Measurements from ENCODE around the gene MAP2K7. TPM values are rescaled to one million over a fixed set of nuclear protein-coding genes. Genes with fewer than 3 reads are reported as not detected.

Gene MAP2K7
- total RNA-seq, 1 donor from 2014 or later: 24.2 TPM

DNA sequence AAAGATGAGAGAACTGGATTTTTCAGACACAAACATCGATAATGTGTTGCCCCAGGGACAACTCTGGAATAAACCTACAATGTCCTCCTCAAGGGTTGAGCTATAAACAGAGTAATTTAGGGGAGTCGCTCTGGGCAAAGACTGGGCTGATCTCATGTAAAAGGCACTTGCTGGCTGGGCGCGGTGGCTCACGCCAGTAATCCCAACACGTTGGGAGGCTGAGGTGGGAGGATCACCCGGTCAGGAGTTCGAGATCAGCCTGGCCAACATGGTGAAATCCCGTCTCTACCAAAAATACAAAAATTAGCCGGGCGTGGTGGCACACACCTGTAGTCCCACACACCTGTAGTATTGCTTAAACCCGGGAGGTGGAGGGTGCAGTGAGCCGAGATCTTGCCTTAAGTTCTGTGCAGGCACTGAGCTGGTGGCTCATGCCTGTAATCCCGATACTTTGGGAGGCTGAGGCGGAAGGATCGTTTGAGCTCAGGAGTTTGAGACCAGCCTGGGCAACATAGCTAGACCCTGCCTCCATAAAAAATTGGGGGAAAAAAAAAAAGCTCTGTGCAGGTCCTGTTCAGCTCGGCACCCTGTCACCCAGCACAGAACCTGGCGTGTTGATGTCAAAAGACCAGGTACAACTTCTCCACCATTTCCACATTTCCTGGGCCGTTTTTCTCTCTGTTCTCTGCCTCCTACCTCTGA is 38.4 kb downstream of the MAP2K7 start:
- no peak for DNase-seq
- peaks cover 38% of the 10 kb centered on the region for H3K36me3 ChIP-seq

DNA sequence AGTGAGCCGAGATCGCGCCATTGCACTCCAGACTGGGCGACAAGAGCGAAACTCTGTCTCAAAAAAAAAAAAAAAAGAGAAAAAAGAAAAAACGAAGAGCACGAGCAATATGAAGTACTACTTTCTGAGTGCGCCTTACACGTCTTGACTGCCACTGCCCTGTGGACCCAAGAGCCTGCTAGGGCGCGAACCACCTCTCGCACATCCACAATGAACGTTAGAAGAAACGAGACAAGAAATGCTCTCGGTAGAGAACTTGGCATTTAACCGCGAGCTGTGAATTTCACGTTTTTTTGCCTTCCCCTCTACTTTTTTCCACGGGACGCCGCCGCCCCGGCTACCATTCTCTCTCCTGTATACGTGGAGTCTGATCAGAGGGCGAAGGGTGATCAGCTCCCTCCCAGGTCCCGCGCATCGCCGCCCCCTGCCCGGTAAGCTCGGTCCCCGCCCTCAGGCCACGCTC is 39.3 kb downstream of the MAP2K7 start:
- Histone ChIP-seq H3K9me3 (replicated peaks) (no peaks in the 10 kb centered on the region), H3K27me3 (ENCODE audit: low read depth) (no peaks in the 10 kb centered on the region), H3K4me3 (peak overlapping the region; percentile 75), H3K36me3 (peaks cover 29% of the 10 kb centered on the region), H3K4me1 (peaks cover 32% of the 10 kb centered on the region), H3K27ac (replicated peaks) (peak overlapping the region; percentile 95)
- TF ChIP-seq CTCF (IDR thresholded peaks at IDR 0.05; ENCODE audit: borderline replicate concordance): no peak
- intact Hi-C loops (cut with micrococcal nuclease): no loop called here
- no peak for DNase-seq

More for the DNA sequence above, 38.4 kb downstream of the MAP2K7 start:
- Histone ChIP-seq H3K4me3 (peak overlapping the region; percentile 75), H3K4me1 (peaks cover 32% of the 10 kb centered on the region), H3K9me3 (replicated peaks) (no peaks in the 10 kb centered on the region), H3K27me3 (ENCODE audit: low read depth) (no peaks in the 10 kb centered on the region), H3K27ac (replicated peaks) (no peak overlapping the region)
- no peak for TF ChIP-seq CTCF (IDR thresholded peaks at IDR 0.05; ENCODE audit: borderline replicate concordance)
- intact Hi-C loops (cut with micrococcal nuclease): no loop called here

DNA sequence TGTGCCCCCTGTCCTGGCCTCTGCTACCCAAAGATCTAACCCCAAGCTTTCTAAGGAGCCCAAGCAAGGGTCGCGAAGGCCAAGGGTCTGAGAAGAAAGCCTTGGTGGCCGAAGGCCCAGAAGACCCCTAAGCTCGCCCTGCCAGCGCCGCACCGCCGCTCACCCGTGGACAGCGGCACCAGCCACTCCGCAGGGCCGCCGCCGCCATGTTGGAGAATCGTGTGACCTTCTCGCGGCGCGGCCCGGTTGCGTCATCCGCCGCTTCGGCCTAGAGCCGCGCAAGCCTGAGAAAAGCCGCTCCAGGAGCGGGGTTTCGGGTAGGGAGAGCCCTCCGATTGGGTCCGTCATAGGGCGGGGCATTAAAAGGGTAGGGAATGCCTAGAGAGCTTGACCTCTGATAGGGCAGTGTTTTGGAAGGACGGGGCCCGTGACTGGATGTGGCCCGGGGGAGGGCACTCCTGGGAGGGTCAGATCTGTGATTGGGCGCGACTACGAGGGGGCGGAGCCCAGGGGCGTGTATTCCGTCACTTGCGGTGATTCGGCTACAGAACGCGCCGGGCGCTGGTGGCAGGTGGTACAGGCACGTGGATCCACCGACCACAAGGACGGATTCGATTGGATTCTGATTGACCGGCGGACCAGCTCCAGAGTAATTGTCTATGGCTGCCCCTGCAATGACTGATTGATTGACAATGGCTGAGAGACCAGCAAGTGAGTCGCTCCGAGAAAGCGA is 39.9 kb downstream of the MAP2K7 start, which contains the start of gene TIMM44:
TSS of gene TIMM44 (minus strand) at position 223 of the 733 bp plus-strand sequence. CDS start at position 208, 15 bp downstream.
- H3K4me3 ChIP-seq: peak within 1 kb of the TSS; percentile 75
- H3K27ac ChIP-seq (replicated peaks): peak within 1 kb of the TSS; percentile 95
- no peaks in the 10 kb centered on the region for H3K9me3 ChIP-seq (replicated peaks)
- peak; percentile 99 for DNase-seq
- H3K36me3 ChIP-seq: peaks cover 23% of the 10 kb centered on the region
- intact Hi-C loops (cut with micrococcal nuclease): no loop called here
- H3K27me3 ChIP-seq (ENCODE audit: low read depth): no peaks in the 10 kb centered on the region
- no peak for TF ChIP-seq CTCF (IDR thresholded peaks at IDR 0.05; ENCODE audit: borderline replicate concordance)
- H3K4me1 ChIP-seq: peaks cover 32% of the 10 kb centered on the region

- TF ChIP-seq CTCF (IDR thresholded peaks at IDR 0.05; ENCODE audit: borderline replicate concordance): peak; percentile 90
- Histone ChIP-seq H3K4me1 (peaks cover 27% of the 10 kb centered on the region), H3K36me3 (peaks cover 16% of the 10 kb centered on the region), H3K27ac (replicated peaks) (peak overlapping the region; percentile 95), H3K9me3 (replicated peaks) (no peaks in the 10 kb centered on the region), H3K4me3 (peak overlapping the region; percentile 75), H3K27me3 (ENCODE audit: low read depth) (no peaks in the 10 kb centered on the region)
- peak; percentile 86 for DNase-seq
- intact Hi-C loops (cut with micrococcal nuclease): no loop called here
These were observed 40.6 kb downstream of the MAP2K7 start for GRCh38 chr19:7944177-7944761.

DNA sequence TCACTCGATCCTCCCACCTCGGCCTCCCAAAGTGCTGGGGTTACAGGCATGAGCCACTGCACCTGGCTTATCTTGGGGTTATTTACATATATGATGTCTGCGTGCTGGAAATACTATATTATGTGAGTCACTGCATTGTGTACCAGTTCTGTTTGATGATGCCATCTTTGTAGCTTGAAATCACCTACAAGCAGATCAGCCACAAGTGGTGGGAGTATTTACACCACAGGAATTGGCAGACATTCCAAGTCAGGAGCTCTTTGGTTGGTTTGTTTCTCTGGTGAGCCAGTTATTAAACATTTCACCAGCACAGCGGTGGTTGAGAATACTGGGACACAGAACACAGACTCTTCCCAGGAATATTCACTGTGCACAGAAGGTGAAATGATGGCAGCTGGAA is 44.3 kb downstream of the MAP2K7 start:
- H3K27ac ChIP-seq (replicated peaks): no peak overlapping the region
- H3K4me3 ChIP-seq: no peak overlapping the region
- H3K36me3 ChIP-seq: no peaks in the 10 kb centered on the region
- intact Hi-C loops (cut with micrococcal nuclease): no loop called here
- peaks cover 28% of the 10 kb centered on the region for H3K4me1 ChIP-seq
- H3K27me3 ChIP-seq (ENCODE audit: low read depth): no peaks in the 10 kb centered on the region
- H3K9me3 ChIP-seq (replicated peaks): no peaks in the 10 kb centered on the region
- no peak for TF ChIP-seq CTCF (IDR thresholded peaks at IDR 0.05; ENCODE audit: borderline replicate concordance)
- no peak for DNase-seq
